ENCODE measurements around the gene ILRUN. TPM values are rescaled to one million over a fixed set of nuclear protein-coding genes. Genes with fewer than 3 reads are reported as not detected.

The ILRUN gene
- 46.3 and 48.7 TPM in 2 replicates for total RNA-seq

GRCh38 chr6:34696739-34697543 lies at the start of gene ILRUN:
ILRUN (minus strand) TSS chr6:34696767; CDS start chr6:34696603, 164 bp downstream.

Other genes with a start within 250 kb of the ILRUN start
- 0.15 TPM in 1 of 2 replicates, not detected in the other for gene PACSIN1, start 230.7 kb downstream of the ILRUN start, total RNA-seq
- gene SPDEF, start 140.4 kb downstream of the ILRUN start, total RNA-seq = 0.15 TPM in 1 of 2 replicates, not detected in the other
- 47.3 and 57.6 TPM in 2 replicates for gene SNRPC, start 60.7 kb upstream of the ILRUN start, total RNA-seq
- 3.2 and 4.5 TPM in 2 replicates for gene BLTP3A, start 95.3 kb upstream of the ILRUN start, total RNA-seq
- 12.2 and 21.5 TPM in 2 replicates for gene TAF11, start 191.3 kb upstream of the ILRUN start, total RNA-seq
- gene ANKS1A, start 192.5 kb upstream of the ILRUN start, total RNA-seq = 10.5 and 12.1 TPM in 2 replicates